HepG2 (cell line): Measurements from ENCODE around the gene TMEM79. TPM values are rescaled to one million over a fixed set of nuclear protein-coding genes. Genes with fewer than 3 reads are reported as not detected.

Experiments
- CBX2 ChIP-seq, 2 experiments: fragments of 200-600 bp in 1 of 2; sonication (generic); formaldehyde crosslinking in 1 of 2; IDR thresholded peaks; 2 replicates each; pipeline versions ENCODE4 v1.7.0 to v1.8.1; 2018 to 2022; ENCODE audit warnings: low read depth in 2 of 2, low read length in 1 of 2, mild to moderate bottlenecking in 1 of 2, missing genetic modification reagents in 1 of 2
- EHMT2 ChIP-seq: fragments of 200-600 bp; sonication (generic); IDR thresholded peaks from 2 replicates; pipeline ENCODE4 v1.7.0; 2017; ENCODE audit warnings: antibody characterized with exemption, low read depth, low read length, borderline replicate concordance
- FOXJ3 ChIP-seq: sonication (generic); formaldehyde crosslinking; IDR thresholded peaks from 2 replicates; pipeline ENCODE4 v1.4.0; 2020; ENCODE audit warnings: missing genetic modification reagents, mild to moderate bottlenecking, borderline replicate concordance
- HOXA9 ChIP-seq: sonication (generic); formaldehyde crosslinking; IDR thresholded peaks from 2 replicates; pipeline ENCODE4 v1.8.1; 2022; ENCODE audit warnings: missing genetic modification reagents, mild to moderate bottlenecking, moderate library complexity, borderline replicate concordance
- MAFF ChIP-seq: IDR thresholded peaks from 2 replicates; pipeline ENCODE4 v1.6.1; 2011; ENCODE audit warnings: low read depth, low read length, improper control_type of control experiment
- MTF1 ChIP-seq: sonication (generic); formaldehyde crosslinking; IDR thresholded peaks from 2 replicates; pipeline ENCODE4 v1.5.0; 2020; ENCODE audit warnings: missing genetic modification reagents
- MZF1 ChIP-seq: sonication (generic); formaldehyde crosslinking; IDR thresholded peaks from 2 replicates; pipeline ENCODE4 v1.8.1; 2023; ENCODE audit warnings: mild to moderate bottlenecking, missing genetic modification reagents, borderline replicate concordance
- RCOR2 ChIP-seq: IDR thresholded peaks from 2 replicates; pipeline ENCODE4 v1.6.1; 2016; ENCODE audit warnings: missing biosample characterization, missing genetic modification reagents
- SMAD9 ChIP-seq: sonication (generic); formaldehyde crosslinking; IDR thresholded peaks from 2 replicates; pipeline ENCODE4 v1.5.1; 2020; ENCODE audit warnings: mild to moderate bottlenecking, missing genetic modification reagents
- TBP ChIP-seq: sonication (generic); formaldehyde crosslinking; IDR thresholded peaks from 2 replicates; pipeline ENCODE4 v1.5.0; 2020; ENCODE audit warnings: missing genetic modification reagents
- ZBTB7A ChIP-seq: sonication (generic); formaldehyde crosslinking; IDR thresholded peaks from 2 replicates; pipeline ENCODE4 v1.8.0; 2022; ENCODE audit warnings: mild to moderate bottlenecking, missing genetic modification reagents
- ZNF224 ChIP-seq: sonication (generic); formaldehyde crosslinking; IDR thresholded peaks from 2 replicates; pipeline ENCODE4 v1.5.0; 2020; ENCODE audit warnings: mild to moderate bottlenecking, missing genetic modification reagents
- ZNF234 ChIP-seq: sonication (generic); formaldehyde crosslinking; conservative IDR thresholded peaks from 2 replicates; pipeline ENCODE4 v1.5.1; 2020; ENCODE audit warnings: mild to moderate bottlenecking, missing genetic modification reagents
- ZNF333 ChIP-seq: sonication (generic); formaldehyde crosslinking; IDR thresholded peaks from 2 replicates; pipeline ENCODE4 v1.4.0; 2020; ENCODE audit warnings: mild to moderate bottlenecking, missing genetic modification reagents, borderline replicate concordance
- ZNF367 ChIP-seq: sonication (generic); formaldehyde crosslinking; IDR thresholded peaks from 2 replicates; pipeline ENCODE4 v1.4.0; 2020; ENCODE audit warnings: missing genetic modification reagents, borderline replicate concordance
- ZNF546 ChIP-seq: sonication (generic); formaldehyde crosslinking; conservative IDR thresholded peaks from 2 replicates; pipeline ENCODE4 v1.8.1; 2023; ENCODE audit warnings: mild to moderate bottlenecking, missing genetic modification reagents
- ZNF547 ChIP-seq: sonication (generic); formaldehyde crosslinking; IDR thresholded peaks from 2 replicates; pipeline ENCODE4 v1.5.1; 2020; ENCODE audit warnings: mild to moderate bottlenecking, missing genetic modification reagents
- ZNF724P ChIP-seq: sonication (generic); formaldehyde crosslinking; IDR thresholded peaks from 2 replicates; pipeline ENCODE4 v1.8.0; 2022; ENCODE audit warnings: missing genetic modification reagents, borderline replicate concordance
- ZNF891 ChIP-seq: sonication (generic); formaldehyde crosslinking; IDR thresholded peaks from 2 replicates; pipeline ENCODE4 v1.5.0; 2020; ENCODE audit warnings: mild to moderate bottlenecking, missing genetic modification reagents
- polyA plus RNA-seq, 8 experiments: library from polyadenylated mRNA; depleted of rRNA in 3 of 8; stranded (reverse) in 7 of 8; unstranded in 1 of 8; fragments of >200 nt; fragmentation: Illumina TruSeq in 4 of 8; extraction: Trizol in 4 of 8; gene quantifications; 2 replicates each; pipeline versions ENCODE4 v1.2.1 to v1.2.3, GENCODE V29; 2011 to 2016; ENCODE audit warnings: low read depth in 4 of 8, missing spikeins in 1 of 8, mixed read lengths in 1 of 8; ENCODE audit not compliant: insufficient read depth in 1 of 8
- total RNA-seq, 5 experiments: library from RNA; depleted of rRNA; stranded (reverse); fragments of >200 nt; fragmentation: Illumina TruSeq; extraction: Trizol; gene quantifications; 2 replicates each; pipeline ENCODE4 v1.2.3, GENCODE V29; 2016; ENCODE audit warnings: low read depth in 1 of 5
- TF ChIP-seq, protein P1 (sequence below): sonication (generic); formaldehyde crosslinking; IDR thresholded peaks from 2 replicates; pipeline ENCODE4 v1.8.0; 2022; ENCODE audit warnings: mild to moderate bottlenecking, missing genetic modification reagents, borderline replicate concordance
- TF ChIP-seq, protein P2 (sequence below): sonication (generic); formaldehyde crosslinking; IDR thresholded peaks from 2 replicates; pipeline ENCODE4 v1.8.1; 2023; ENCODE audit warnings: missing genetic modification reagents, inconsistent platforms, borderline replicate concordance
- TF ChIP-seq, protein P3 (sequence below): sonication (generic); formaldehyde crosslinking; IDR thresholded peaks from 2 replicates; pipeline ENCODE4 v1.9.0; 2021; ENCODE audit warnings: missing genetic modification reagents, mild to moderate bottlenecking, borderline replicate concordance

TMEM79 gene
- total and polyA plus RNA-seq, 2 of the 13 experiments (the other 11 are each of a cell fraction or from before 2014, with no cell fraction given): 1.2 to 1.9 TPM

DNA sequence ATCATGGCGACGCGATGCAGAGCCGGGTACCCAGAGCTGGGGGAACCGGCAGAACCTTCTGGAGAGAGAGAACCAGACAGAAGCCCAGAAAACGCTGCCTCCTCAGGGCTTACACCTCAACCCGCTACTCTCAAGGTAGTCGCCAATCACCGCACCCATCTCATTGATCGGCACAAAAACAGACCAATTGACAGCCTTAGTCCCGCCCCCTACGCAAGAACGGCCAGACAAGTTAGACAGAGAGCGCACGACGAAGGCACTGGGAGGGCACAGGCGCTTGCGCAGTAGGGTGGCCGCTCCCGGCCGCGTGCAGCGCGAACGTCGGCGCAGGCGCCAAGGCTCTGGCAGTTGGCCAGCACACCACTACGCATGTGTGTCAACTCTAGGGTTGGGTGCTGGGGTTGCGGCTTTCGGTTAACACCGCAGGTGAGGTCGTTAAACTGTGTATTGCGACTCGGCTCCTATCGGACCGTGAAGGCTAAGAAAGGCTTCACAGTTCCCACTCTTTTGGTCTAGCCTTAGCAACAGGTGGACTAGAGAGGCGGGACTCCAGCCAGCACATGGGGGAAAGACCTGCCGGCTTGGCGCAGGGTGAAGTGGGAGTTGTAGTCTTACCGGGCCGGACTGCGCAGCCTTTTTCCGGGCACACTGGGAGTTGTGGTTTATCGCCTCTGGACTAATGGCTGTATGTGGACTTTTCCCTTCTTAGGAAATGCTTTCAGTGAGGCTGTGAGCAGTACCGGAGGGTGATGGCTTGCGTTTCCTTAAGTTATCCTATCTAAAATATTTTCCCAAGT lies 54.3 kb downstream of the TMEM79 start, which contains the start of the genes CCT3 and TSACC (continued):
- TF ChIP-seq, protein P1, sequence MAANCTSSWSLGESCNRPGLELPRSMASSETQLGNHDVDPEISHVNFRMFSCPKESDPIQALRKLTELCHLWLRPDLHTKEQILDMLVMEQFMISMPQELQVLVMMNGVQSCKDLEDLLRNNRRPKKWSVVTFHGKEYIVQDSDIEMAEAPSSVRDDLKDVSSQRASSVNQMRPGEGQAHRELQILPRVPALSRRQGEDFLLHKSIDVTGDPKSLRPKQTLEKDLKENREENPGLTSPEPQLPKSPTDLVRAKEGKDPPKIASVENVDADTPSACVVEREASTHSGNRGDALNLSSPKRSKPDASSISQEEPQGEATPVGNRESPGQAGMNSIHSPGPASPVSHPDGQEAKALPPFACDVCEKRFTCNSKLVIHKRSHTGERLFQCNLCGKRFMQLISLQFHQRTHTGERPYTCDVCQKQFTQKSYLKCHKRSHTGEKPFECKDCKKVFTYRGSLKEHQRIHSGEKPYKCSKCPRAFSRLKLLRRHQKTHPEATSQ (CRISPR knock-in tag): 0 out of 2 replicates have a peak, but pooled peaks have one; percentile 34
- TF ChIP-seq MTF1 (no peak), MAFF (no peak), ZNF546 (CRISPR knock-in tag) (0 out of 2 replicates have a peak, but pooled peaks have one; percentile 46), TBP (no peak), ZNF547 (CRISPR knock-in tag) (peak; percentile 88; the same call in 1 of the 2 replicates), SMAD9 (CRISPR knock-in tag) (no peak), ZNF724P (CRISPR knock-in tag) (no peak), ZNF367 (CRISPR knock-in tag) (no peak), EHMT2 (no peak), ZNF224 (CRISPR knock-in tag) (peak; percentile 37; the same call in 1 of the 2 replicates), ZNF333 (CRISPR knock-in tag) (no peak), ZBTB7A (CRISPR knock-in tag) (no peak), ZNF891 (CRISPR knock-in tag) (no peak), ZNF234 (no peak), CBX2 (IDR thresholded peaks at IDR 0.05; ENCODE audit: low read depth, low read length) (no peak), CBX2 (CRISPR knock-in tag; IDR thresholded peaks at IDR 0.05; ENCODE audit: low read depth) (no peak), MZF1 (CRISPR knock-in tag) (no peak), FOXJ3 (CRISPR knock-in tag) (no peak), HOXA9 (CRISPR knock-in tag) (no peak), RCOR2 (CRISPR knock-in tag) (no peak; the same call in 1 of the 2 replicates)
- TF ChIP-seq, protein P2, sequence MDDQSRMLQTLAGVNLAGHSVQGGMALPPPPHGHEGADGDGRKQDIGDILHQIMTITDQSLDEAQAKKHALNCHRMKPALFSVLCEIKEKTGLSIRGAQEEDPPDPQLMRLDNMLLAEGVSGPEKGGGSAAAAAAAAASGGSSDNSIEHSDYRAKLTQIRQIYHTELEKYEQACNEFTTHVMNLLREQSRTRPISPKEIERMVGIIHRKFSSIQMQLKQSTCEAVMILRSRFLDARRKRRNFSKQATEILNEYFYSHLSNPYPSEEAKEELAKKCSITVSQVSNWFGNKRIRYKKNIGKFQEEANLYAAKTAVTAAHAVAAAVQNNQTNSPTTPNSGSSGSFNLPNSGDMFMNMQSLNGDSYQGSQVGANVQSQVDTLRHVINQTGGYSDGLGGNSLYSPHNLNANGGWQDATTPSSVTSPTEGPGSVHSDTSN (CRISPR knock-in tag): peak; percentile 70; the same call in 1 of the 2 replicates
- TF ChIP-seq, protein P3, sequence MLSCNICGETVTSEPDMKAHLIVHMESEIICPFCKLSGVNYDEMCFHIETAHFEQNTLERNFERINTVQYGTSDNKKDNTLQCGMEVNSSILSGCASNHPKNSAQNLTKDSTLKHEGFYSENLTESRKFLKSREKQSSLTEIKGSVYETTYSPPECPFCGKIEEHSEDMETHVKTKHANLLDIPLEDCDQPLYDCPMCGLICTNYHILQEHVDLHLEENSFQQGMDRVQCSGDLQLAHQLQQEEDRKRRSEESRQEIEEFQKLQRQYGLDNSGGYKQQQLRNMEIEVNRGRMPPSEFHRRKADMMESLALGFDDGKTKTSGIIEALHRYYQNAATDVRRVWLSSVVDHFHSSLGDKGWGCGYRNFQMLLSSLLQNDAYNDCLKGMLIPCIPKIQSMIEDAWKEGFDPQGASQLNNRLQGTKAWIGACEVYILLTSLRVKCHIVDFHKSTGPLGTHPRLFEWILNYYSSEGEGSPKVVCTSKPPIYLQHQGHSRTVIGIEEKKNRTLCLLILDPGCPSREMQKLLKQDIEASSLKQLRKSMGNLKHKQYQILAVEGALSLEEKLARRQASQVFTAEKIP (CRISPR knock-in tag): no peak
